Measurements from ENCODE around the gene HIVEP3.
A peak's percentile ranks its signal among the peaks of the same experiment; 100 is the strongest.
"Not testable (repeated sequence)": the region's sequence is repeated elsewhere in the genome, so short reads cannot be mapped to it uniquely, and the experiment has no call there.

Gene HIVEP3

GRCh38 chr1:41691966-41692365 is 226.8 kb downstream of the HIVEP3 start:
- H3K4me2 ChIP-seq (ENCODE audit: insufficient read depth, low read length, poor library complexity, severe bottlenecking); H3K79me1 ChIP-seq (ENCODE audit: low read depth, low read length); H3K27me3 ChIP-seq (ENCODE audit: control insufficient read depth in 3 of 3, insufficient read depth in 3 of 3, low read depth in 1 of 3, low read length in 3 of 3); H3K4me3 ChIP-seq (ENCODE audit: low read length in 2 of 2); H3K9ac ChIP-seq (ENCODE audit: low read depth, low read length, poor library complexity); H3K23ac ChIP-seq (ENCODE audit: low read depth, low read length, poor library complexity); H4K8ac ChIP-seq (ENCODE audit: low read depth, low read length); H3K9me3 ChIP-seq (replicated peaks in 1 of 2; ENCODE audit: control insufficient read depth in 2 of 2, insufficient read depth in 1 of 2, low read depth in 1 of 2, low read length in 2 of 2); H2BK120ac ChIP-seq (ENCODE audit: low read depth, low read length); H4K91ac ChIP-seq (ENCODE audit: low read depth, low read length, poor library complexity); H2AFZ ChIP-seq (ENCODE audit: low read length); H3K18ac ChIP-seq (ENCODE audit: low read length); H3K4ac ChIP-seq (ENCODE audit: low read length); DNase-seq (ENCODE audit: low spot score); H2AK5ac ChIP-seq (ENCODE audit: low read depth, low read length); H3K4me1 ChIP-seq (ENCODE audit: control insufficient read depth in 2 of 2, insufficient read depth in 1 of 2, low read depth in 1 of 2, low read length in 2 of 2); H2BK15ac ChIP-seq (ENCODE audit: low read length); H3K27ac ChIP-seq (replicated peaks; ENCODE audit: low read length); H2BK12ac ChIP-seq (ENCODE audit: low read length); H3K36me3 ChIP-seq (replicated peaks in 1 of 2; ENCODE audit: control insufficient read depth in 2 of 2, insufficient read depth in 2 of 2, low read length in 2 of 2); H3K14ac ChIP-seq (ENCODE audit: low read length); H2BK5ac ChIP-seq (ENCODE audit: low read length): not testable (repeated sequence)
- WGBS, 2 donors (ENCODE audit: extremely low coverage in 2 of 2, insufficient read length in 2 of 2, insufficient replicate concordance in 1 of 2): no CpG with 5 or more reads among the region's 10 CpGs

GRCh38 chr1:41691424-41691823 is 227.3 kb downstream of the HIVEP3 start:
- Histone ChIP-seq H2BK5ac (ENCODE audit: low read length) (no peak overlapping the region), H3K4me2 (ENCODE audit: insufficient read depth, low read length, poor library complexity, severe bottlenecking) (no peak overlapping the region), H3K18ac (ENCODE audit: low read length) (no peak overlapping the region), H4K8ac (ENCODE audit: low read depth, low read length) (no peak overlapping the region), H3K9ac (ENCODE audit: low read depth, low read length, poor library complexity) (no peak overlapping the region), H4K91ac (ENCODE audit: low read depth, low read length, poor library complexity) (no peak overlapping the region), H3K4ac (ENCODE audit: low read length) (no peak overlapping the region), H3K4me1 (ENCODE audit: control insufficient read depth in 2 of 2, insufficient read depth in 1 of 2, low read depth in 1 of 2, low read length in 2 of 2) (peaks cover 0 to 2% of the 10 kb centered on the region in 2 donors), H3K4me3 (ENCODE audit: low read length in 2 of 2) (no peak overlapping the region), H3K27me3 (ENCODE audit: control insufficient read depth in 3 of 3, insufficient read depth in 3 of 3, low read depth in 1 of 3, low read length in 3 of 3) (no peaks in the 10 kb centered on the region), H2BK120ac (ENCODE audit: low read depth, low read length) (no peak overlapping the region), H2BK12ac (ENCODE audit: low read length) (no peak overlapping the region), H3K27ac (replicated peaks; ENCODE audit: low read length) (no peak overlapping the region), H2AFZ (ENCODE audit: low read length) (no peak overlapping the region), H3K9me3 (replicated peaks in 1 of 2; ENCODE audit: control insufficient read depth in 2 of 2, insufficient read depth in 1 of 2, low read depth in 1 of 2, low read length in 2 of 2) (no peaks in the 10 kb centered on the region), H3K14ac (ENCODE audit: low read length) (no peak overlapping the region), H3K36me3 (replicated peaks in 1 of 2; ENCODE audit: control insufficient read depth in 2 of 2, insufficient read depth in 2 of 2, low read length in 2 of 2) (no peaks in the 10 kb centered on the region), H3K79me1 (ENCODE audit: low read depth, low read length) (no peaks in the 10 kb centered on the region), H2AK5ac (ENCODE audit: low read depth, low read length) (no peak overlapping the region), H2BK15ac (ENCODE audit: low read length) (no peak overlapping the region), H3K23ac (ENCODE audit: low read depth, low read length, poor library complexity) (no peak overlapping the region)
- no CpG with 5 or more reads among the region's 2 CpGs for whole genome bisulfite sequencing, 2 donors (ENCODE audit: extremely low coverage in 2 of 2, insufficient read length in 2 of 2, insufficient replicate concordance in 1 of 2)
- no peak for DNase-seq (ENCODE audit: low spot score)

GRCh38 chr1:41690331-41690730 is 228.4 kb downstream of the HIVEP3 start:
- no peak overlapping the region for H4K91ac ChIP-seq (ENCODE audit: low read depth, low read length, poor library complexity)
- no peak overlapping the region for H3K4me2 ChIP-seq (ENCODE audit: insufficient read depth, low read length, poor library complexity, severe bottlenecking)
- H3K9me3 ChIP-seq (replicated peaks in 1 of 2; ENCODE audit: control insufficient read depth in 2 of 2, insufficient read depth in 1 of 2, low read depth in 1 of 2, low read length in 2 of 2): no peaks in the 10 kb centered on the region
- no peak overlapping the region for H2AFZ ChIP-seq (ENCODE audit: low read length)
- no peak overlapping the region for H2BK15ac ChIP-seq (ENCODE audit: low read length)
- no peak overlapping the region for H2BK120ac ChIP-seq (ENCODE audit: low read depth, low read length)
- H2BK12ac ChIP-seq (ENCODE audit: low read length): no peak overlapping the region
- H3K14ac ChIP-seq (ENCODE audit: low read length): no peak overlapping the region
- no peaks in the 10 kb centered on the region for H3K79me1 ChIP-seq (ENCODE audit: low read depth, low read length)
- no peak overlapping the region for H2AK5ac ChIP-seq (ENCODE audit: low read depth, low read length)
- H3K4me1 ChIP-seq (ENCODE audit: control insufficient read depth in 2 of 2, insufficient read depth in 1 of 2, low read depth in 1 of 2, low read length in 2 of 2): peaks cover 0 to 2% of the 10 kb centered on the region in 2 donors
- H3K23ac ChIP-seq (ENCODE audit: low read depth, low read length, poor library complexity): peak overlapping the region; percentile 12
- DNase-seq (ENCODE audit: low spot score): no peak
- no peak overlapping the region for H3K9ac ChIP-seq (ENCODE audit: low read depth, low read length, poor library complexity)
- no peak overlapping the region for H3K4me3 ChIP-seq (ENCODE audit: low read length in 2 of 2)
- H2BK5ac ChIP-seq (ENCODE audit: low read length): no peak overlapping the region
- H3K36me3 ChIP-seq (replicated peaks in 1 of 2; ENCODE audit: control insufficient read depth in 2 of 2, insufficient read depth in 2 of 2, low read length in 2 of 2): no peaks in the 10 kb centered on the region
- no peak overlapping the region for H3K27ac ChIP-seq (replicated peaks; ENCODE audit: low read length)
- no CpG with 5 or more reads among the region's 8 CpGs for WGBS, 2 donors (ENCODE audit: extremely low coverage in 2 of 2, insufficient read length in 2 of 2, insufficient replicate concordance in 1 of 2)
- H4K8ac ChIP-seq (ENCODE audit: low read depth, low read length): no peak overlapping the region
- H3K27me3 ChIP-seq (ENCODE audit: control insufficient read depth in 3 of 3, insufficient read depth in 3 of 3, low read depth in 1 of 3, low read length in 3 of 3): no peaks in the 10 kb centered on the region
- peak overlapping the region; percentile 7 for H3K18ac ChIP-seq (ENCODE audit: low read length)
- no peak overlapping the region for H3K4ac ChIP-seq (ENCODE audit: low read length)

- H3K4me2 ChIP-seq (ENCODE audit: insufficient read depth, low read length, poor library complexity, severe bottlenecking): no peak overlapping the region
Measured at GRCh38 chr1:41689558-41689981, 229.2 kb downstream of the HIVEP3 start.

More at GRCh38 chr1:41689558-41689981, 229.2 kb downstream of the HIVEP3 start:
- no peak overlapping the region for H3K14ac ChIP-seq (ENCODE audit: low read length)
- H3K27ac ChIP-seq (replicated peaks; ENCODE audit: low read length): no peak overlapping the region
- H3K4me1 ChIP-seq (ENCODE audit: control insufficient read depth in 2 of 2, insufficient read depth in 1 of 2, low read depth in 1 of 2, low read length in 2 of 2): peaks cover 0 to 2% of the 10 kb centered on the region in 2 donors
- no peak overlapping the region for H2AFZ ChIP-seq (ENCODE audit: low read length)
- H3K79me1 ChIP-seq (ENCODE audit: low read depth, low read length): no peaks in the 10 kb centered on the region
- H2BK5ac ChIP-seq (ENCODE audit: low read length): no peak overlapping the region
- H3K27me3 ChIP-seq (ENCODE audit: control insufficient read depth in 3 of 3, insufficient read depth in 3 of 3, low read depth in 1 of 3, low read length in 3 of 3): no peaks in the 10 kb centered on the region
- no peak overlapping the region for H2AK5ac ChIP-seq (ENCODE audit: low read depth, low read length)
- no peak overlapping the region for H3K18ac ChIP-seq (ENCODE audit: low read length)
- whole genome bisulfite sequencing, 2 donors (ENCODE audit: extremely low coverage in 2 of 2, insufficient read length in 2 of 2, insufficient replicate concordance in 1 of 2): no CpG with 5 or more reads among the region's 7 CpGs
- no peak overlapping the region for H3K9ac ChIP-seq (ENCODE audit: low read depth, low read length, poor library complexity)
- H3K9me3 ChIP-seq (replicated peaks in 1 of 2; ENCODE audit: control insufficient read depth in 2 of 2, insufficient read depth in 1 of 2, low read depth in 1 of 2, low read length in 2 of 2): no peaks in the 10 kb centered on the region
- no peak overlapping the region for H3K23ac ChIP-seq (ENCODE audit: low read depth, low read length, poor library complexity)
- no peak overlapping the region for H2BK120ac ChIP-seq (ENCODE audit: low read depth, low read length)
- no peak overlapping the region for H4K8ac ChIP-seq (ENCODE audit: low read depth, low read length)
- H2BK15ac ChIP-seq (ENCODE audit: low read length): no peak overlapping the region
- DNase-seq (ENCODE audit: low spot score): no peak
- H3K4ac ChIP-seq (ENCODE audit: low read length): no peak overlapping the region
- H3K36me3 ChIP-seq (replicated peaks in 1 of 2; ENCODE audit: control insufficient read depth in 2 of 2, insufficient read depth in 2 of 2, low read length in 2 of 2): no peaks in the 10 kb centered on the region
- H3K4me3 ChIP-seq (ENCODE audit: low read length in 2 of 2): no peak overlapping the region
- no peak overlapping the region for H4K91ac ChIP-seq (ENCODE audit: low read depth, low read length, poor library complexity)
- H2BK12ac ChIP-seq (ENCODE audit: low read length): no peak overlapping the region
